ENCODE data around the gene SLC7A7. TPM values are rescaled to one million over a fixed set of nuclear protein-coding genes. Genes with fewer than 3 reads are reported as not detected.

SLC7A7 gene
- total RNA-seq, 1 experiment from 2014 or later: 8.7 TPM

DNA sequence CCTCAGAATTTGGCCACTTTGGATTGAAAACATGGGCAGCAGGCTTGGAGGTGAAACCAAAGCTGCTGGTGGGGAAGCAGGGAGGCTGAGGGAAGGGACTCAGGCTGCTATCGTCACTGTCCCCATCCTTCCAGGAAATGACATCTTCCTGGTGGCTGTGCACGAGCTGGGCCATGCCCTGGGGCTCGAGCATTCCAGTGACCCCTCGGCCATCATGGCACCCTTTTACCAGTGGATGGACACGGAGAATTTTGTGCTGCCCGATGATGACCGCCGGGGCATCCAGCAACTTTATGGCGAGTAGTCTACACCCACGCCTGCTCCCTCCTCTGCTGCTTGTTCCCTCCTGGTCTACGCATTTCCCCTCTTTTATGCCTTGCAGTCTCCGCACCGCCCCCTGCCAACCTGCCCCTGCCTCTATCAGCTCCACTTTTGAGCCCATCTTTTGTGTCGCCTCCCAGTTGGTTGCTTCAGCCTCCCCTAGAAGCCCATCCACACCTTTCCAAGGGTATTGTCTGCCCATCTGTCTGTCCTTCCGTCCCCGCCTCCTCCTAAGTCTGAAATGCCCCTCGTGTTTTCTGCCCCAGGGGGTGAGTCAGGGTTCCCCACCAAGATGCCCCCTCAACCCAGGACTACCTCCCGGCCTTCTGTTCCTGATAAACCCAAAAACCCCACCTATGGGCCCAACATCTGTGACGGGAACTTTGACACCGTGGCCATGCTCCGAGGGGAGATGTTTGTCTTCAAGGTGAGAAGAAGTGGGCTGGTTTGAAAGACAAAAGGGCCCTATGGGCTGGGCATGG lies 28.1 kb upstream of the SLC7A7 start:
- H3K27ac Mint-ChIP-seq (ENCODE audit: unreplicated experiment): no peak overlapping the region
- BruUV-seq (replicated peaks): no TSS peak
- H3K4me3 Mint-ChIP-seq (ENCODE audit: low read depth, unreplicated experiment): no peak overlapping the region
- H3K27me3 Mint-ChIP-seq (ENCODE audit: unreplicated experiment): peaks cover 12% of the 10 kb centered on the region
- CTCF ChIA-PET: no interaction called here
- no peaks in the 10 kb centered on the region for H3K36me3 Mint-ChIP-seq (ENCODE audit: insufficient read depth, unreplicated experiment)
- intact Hi-C loops (cut with micrococcal nuclease; ENCODE audit: unreplicated experiment): no loop called here
- no peak for DNase-seq
- H3K9me3 Mint-ChIP-seq (ENCODE audit: low read depth, unreplicated experiment): no peaks in the 10 kb centered on the region
- H3K4me1 Mint-ChIP-seq (ENCODE audit: low read depth, unreplicated experiment): peaks cover 8% of the 10 kb centered on the region
- TF ChIP-seq, protein P1, sequence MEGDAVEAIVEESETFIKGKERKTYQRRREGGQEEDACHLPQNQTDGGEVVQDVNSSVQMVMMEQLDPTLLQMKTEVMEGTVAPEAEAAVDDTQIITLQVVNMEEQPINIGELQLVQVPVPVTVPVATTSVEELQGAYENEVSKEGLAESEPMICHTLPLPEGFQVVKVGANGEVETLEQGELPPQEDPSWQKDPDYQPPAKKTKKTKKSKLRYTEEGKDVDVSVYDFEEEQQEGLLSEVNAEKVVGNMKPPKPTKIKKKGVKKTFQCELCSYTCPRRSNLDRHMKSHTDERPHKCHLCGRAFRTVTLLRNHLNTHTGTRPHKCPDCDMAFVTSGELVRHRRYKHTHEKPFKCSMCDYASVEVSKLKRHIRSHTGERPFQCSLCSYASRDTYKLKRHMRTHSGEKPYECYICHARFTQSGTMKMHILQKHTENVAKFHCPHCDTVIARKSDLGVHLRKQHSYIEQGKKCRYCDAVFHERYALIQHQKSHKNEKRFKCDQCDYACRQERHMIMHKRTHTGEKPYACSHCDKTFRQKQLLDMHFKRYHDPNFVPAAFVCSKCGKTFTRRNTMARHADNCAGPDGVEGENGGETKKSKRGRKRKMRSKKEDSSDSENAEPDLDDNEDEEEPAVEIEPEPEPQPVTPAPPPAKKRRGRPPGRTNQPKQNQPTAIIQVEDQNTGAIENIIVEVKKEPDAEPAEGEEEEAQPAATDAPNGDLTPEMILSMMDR (IDR thresholded peaks at IDR 0.05; ENCODE audit: unreplicated experiment): no peak

DNA sequence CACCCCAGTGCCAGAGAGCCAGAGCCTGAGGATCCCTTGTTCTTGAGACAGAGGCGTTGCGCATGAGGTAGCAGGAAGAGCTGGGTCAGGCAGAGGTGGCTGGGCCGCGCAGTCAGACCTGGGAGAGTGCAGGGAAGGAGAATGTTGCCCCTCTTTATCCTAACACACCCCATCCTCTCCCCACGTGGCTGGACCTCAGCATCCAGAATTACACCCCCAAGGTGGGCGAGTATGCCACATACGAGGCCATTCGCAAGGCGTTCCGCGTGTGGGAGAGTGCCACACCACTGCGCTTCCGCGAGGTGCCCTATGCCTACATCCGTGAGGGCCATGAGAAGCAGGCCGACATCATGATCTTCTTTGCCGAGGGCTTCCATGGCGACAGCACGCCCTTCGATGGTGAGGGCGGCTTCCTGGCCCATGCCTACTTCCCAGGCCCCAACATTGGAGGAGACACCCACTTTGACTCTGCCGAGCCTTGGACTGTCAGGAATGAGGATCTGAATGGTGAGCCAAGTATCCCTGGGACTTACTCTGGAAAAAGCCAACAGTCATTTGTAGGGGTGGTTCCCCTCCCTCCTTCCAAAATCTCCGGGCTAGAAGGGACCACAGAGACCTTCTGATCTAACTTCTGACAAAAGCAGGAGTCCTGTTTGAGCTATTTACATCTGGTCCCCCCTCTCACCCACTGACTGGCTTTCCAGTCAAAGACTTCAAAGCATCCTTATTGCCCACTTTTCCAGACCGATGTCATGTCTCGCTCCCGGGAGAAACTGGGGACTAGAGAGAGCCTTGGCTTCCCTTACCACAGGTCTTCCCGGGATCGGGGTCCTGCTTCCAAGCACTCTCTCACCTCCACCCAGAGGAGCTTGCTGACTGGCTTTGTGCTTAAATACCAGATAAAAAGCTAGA lies 27.2 kb upstream of the SLC7A7 start:
- TF ChIP-seq, protein P1 (IDR thresholded peaks at IDR 0.05; ENCODE audit: unreplicated experiment): no peak
- BruUV-seq (replicated peaks): no TSS peak
- H3K27me3 Mint-ChIP-seq (ENCODE audit: unreplicated experiment): peaks cover 14% of the 10 kb centered on the region
- peaks cover 8% of the 10 kb centered on the region for H3K4me1 Mint-ChIP-seq (ENCODE audit: low read depth, unreplicated experiment)
- intact Hi-C loops (cut with micrococcal nuclease; ENCODE audit: unreplicated experiment): no loop called here
- CTCF ChIA-PET: no interaction called here
- H3K9me3 Mint-ChIP-seq (ENCODE audit: low read depth, unreplicated experiment): no peaks in the 10 kb centered on the region
- H3K36me3 Mint-ChIP-seq (ENCODE audit: insufficient read depth, unreplicated experiment): peaks cover 1% of the 10 kb centered on the region
- H3K27ac Mint-ChIP-seq (ENCODE audit: unreplicated experiment): no peak overlapping the region
- DNase-seq: no peak
- H3K4me3 Mint-ChIP-seq (ENCODE audit: low read depth, unreplicated experiment): no peak overlapping the region

DNA sequence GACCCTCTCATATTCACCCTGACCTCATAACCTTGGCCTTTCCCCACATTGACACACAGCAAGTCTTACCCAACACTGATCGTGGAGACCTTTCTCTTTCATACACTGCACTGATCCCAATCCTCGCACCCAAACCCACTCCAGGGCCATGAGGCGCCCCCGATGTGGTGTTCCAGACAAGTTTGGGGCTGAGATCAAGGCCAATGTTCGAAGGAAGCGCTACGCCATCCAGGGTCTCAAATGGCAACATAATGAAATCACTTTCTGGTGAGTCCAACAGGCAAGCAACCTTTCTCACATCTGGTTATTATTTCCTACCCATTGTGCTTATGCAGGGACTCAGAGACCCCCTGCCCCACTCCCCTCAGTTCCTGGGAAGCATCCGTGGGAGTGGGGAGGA lies 26.5 kb upstream of the SLC7A7 start:
- H3K4me3 Mint-ChIP-seq (ENCODE audit: low read depth, unreplicated experiment): no peak overlapping the region
- peaks cover 15% of the 10 kb centered on the region for H3K4me1 Mint-ChIP-seq (ENCODE audit: low read depth, unreplicated experiment)
- H3K27ac Mint-ChIP-seq (ENCODE audit: unreplicated experiment): no peak overlapping the region
- CTCF ChIA-PET: no interaction called here
- peaks cover 8% of the 10 kb centered on the region for H3K36me3 Mint-ChIP-seq (ENCODE audit: insufficient read depth, unreplicated experiment)
- no TSS peak for BruUV-seq (replicated peaks)
- no peak for DNase-seq
- intact Hi-C loops (cut with micrococcal nuclease; ENCODE audit: unreplicated experiment): no loop called here
- H3K9me3 Mint-ChIP-seq (ENCODE audit: low read depth, unreplicated experiment): no peaks in the 10 kb centered on the region
- H3K27me3 Mint-ChIP-seq (ENCODE audit: unreplicated experiment): peaks cover 21% of the 10 kb centered on the region
- TF ChIP-seq, protein P1 (IDR thresholded peaks at IDR 0.05; ENCODE audit: unreplicated experiment): no peak

DNA sequence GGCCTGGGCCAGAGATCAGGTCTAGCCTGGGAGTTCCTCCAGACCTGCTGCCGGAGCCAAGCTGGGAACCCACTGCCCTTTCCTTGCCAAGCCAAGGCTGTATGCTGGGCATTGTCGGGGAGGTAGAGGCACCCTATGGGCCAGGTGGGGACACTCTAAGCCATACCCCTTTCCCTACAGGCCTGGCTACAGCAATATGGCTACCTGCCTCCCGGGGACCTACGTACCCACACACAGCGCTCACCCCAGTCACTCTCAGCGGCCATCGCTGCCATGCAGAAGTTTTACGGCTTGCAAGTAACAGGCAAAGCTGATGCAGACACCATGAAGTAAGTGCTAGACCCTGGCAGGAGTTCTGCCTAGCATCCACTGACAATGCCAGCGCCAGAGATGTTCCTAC lies 26.1 kb upstream of the SLC7A7 start:
- peaks cover 26% of the 10 kb centered on the region for H3K27me3 Mint-ChIP-seq (ENCODE audit: unreplicated experiment)
- TF ChIP-seq, protein P1 (IDR thresholded peaks at IDR 0.05; ENCODE audit: unreplicated experiment): no peak
- intact Hi-C loops (cut with micrococcal nuclease; ENCODE audit: unreplicated experiment): no loop called here
- H3K4me1 Mint-ChIP-seq (ENCODE audit: low read depth, unreplicated experiment): peaks cover 20% of the 10 kb centered on the region
- DNase-seq: no peak
- H3K27ac Mint-ChIP-seq (ENCODE audit: unreplicated experiment): no peak overlapping the region
- no TSS peak for BruUV-seq (replicated peaks)
- peaks cover 13% of the 10 kb centered on the region for H3K36me3 Mint-ChIP-seq (ENCODE audit: insufficient read depth, unreplicated experiment)
- H3K9me3 Mint-ChIP-seq (ENCODE audit: low read depth, unreplicated experiment): no peaks in the 10 kb centered on the region
- H3K4me3 Mint-ChIP-seq (ENCODE audit: low read depth, unreplicated experiment): no peak overlapping the region
- CTCF ChIA-PET: interaction anchor here (1.6 kb wide), 1 partner anchor 18 kb away, joined by 5 read pairs; no protein-coding TSS in a partner anchor
